ENCODE results near the gene GPR39. TPM values are rescaled to one million over a fixed set of nuclear protein-coding genes. Genes with fewer than 3 reads are reported as not detected.

GPR39 gene
- polyA plus RNA-seq, 1 donor from 2014 or later = not detected

GRCh38 chr2:132567682-132568081 lies 151.1 kb downstream of the GPR39 start:
- H3K4me1 Mint-ChIP-seq = no peaks in the 10 kb centered on the region
- peaks cover 7% of the 10 kb centered on the region for H3K27me3 Mint-ChIP-seq
- no peak overlapping the region for H3K27ac Mint-ChIP-seq
- H3K9me3 Mint-ChIP-seq = peaks cover 0 to 4% (median 0%) of the 10 kb centered on the region in 3 donors
- no peaks in the 10 kb centered on the region for H3K36me3 Mint-ChIP-seq
- H3K4me3 Mint-ChIP-seq = no peak overlapping the region

GRCh38 chr2:132568656-132569055 lies 152.1 kb downstream of the GPR39 start:
- Mint-ChIP-seq H3K36me3 (no peaks in the 10 kb centered on the region), H3K27ac (no peak overlapping the region), H3K27me3 (peaks cover 9% of the 10 kb centered on the region), H3K9me3 (peaks cover 0 to 4% (median 0%) of the 10 kb centered on the region in 3 donors), H3K4me1 (no peaks in the 10 kb centered on the region), H3K4me3 (no peak overlapping the region)

GRCh38 chr2:132573444-132574007 lies 156.9 kb downstream of the GPR39 start:
- Mint-ChIP-seq H3K9me3 (peaks cover 0 to 2% (median 0%) of the 10 kb centered on the region in 3 donors), H3K4me1 (no peaks in the 10 kb centered on the region), H3K27me3 (peaks cover 6% of the 10 kb centered on the region), H3K4me3 (no peak overlapping the region), H3K27ac (no peak overlapping the region), H3K36me3 (no peaks in the 10 kb centered on the region)

DNA sequence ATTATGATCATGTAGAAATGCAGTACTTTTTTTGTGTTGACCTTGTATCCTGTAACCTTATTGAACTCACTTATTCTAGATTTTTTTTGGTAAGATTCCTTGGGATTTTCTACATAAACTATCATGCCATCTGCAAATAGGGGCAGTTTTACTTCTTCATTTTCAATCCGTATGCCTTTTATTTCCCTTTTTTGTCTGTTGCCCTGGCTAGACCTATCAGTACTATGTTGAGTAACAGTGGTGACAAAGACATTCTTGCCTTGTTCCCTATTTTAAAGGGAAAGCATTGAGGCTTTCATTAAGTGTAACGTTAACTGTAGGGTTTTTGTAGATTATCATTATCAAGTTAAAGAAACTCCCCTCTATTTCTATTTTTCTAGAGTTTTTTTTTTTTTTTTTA lies 161.1 kb downstream of the GPR39 start:
- Mint-ChIP-seq H3K36me3 (no peaks in the 10 kb centered on the region), H3K4me1 (peaks cover 0 to 3% (median 0%) of the 10 kb centered on the region in 3 donors), H3K9me3 (no peaks in the 10 kb centered on the region), H3K27ac (no peak overlapping the region), H3K27me3 (peaks cover 1% of the 10 kb centered on the region), H3K4me3 (no peak overlapping the region)

- Mint-ChIP-seq H3K9me3 (no peaks in the 10 kb centered on the region), H3K27ac (no peak overlapping the region), H3K36me3 (no peaks in the 10 kb centered on the region), H3K4me3 (no peak overlapping the region), H3K4me1 (peaks cover 0 to 3% (median 0%) of the 10 kb centered on the region in 3 donors), H3K27me3 (peaks cover under 1% of the 10 kb centered on the region)
Measured at GRCh38 chr2:132581591-132581990, 165.0 kb downstream of the GPR39 start.

- H3K27me3 Mint-ChIP-seq = peaks cover 2% of the 10 kb centered on the region
- H3K9me3 Mint-ChIP-seq = peaks cover 0 to 2% (median 0%) of the 10 kb centered on the region in 3 donors
- no peaks in the 10 kb centered on the region for H3K36me3 Mint-ChIP-seq
- peaks cover 0 to 3% (median 0%) of the 10 kb centered on the region in 3 donors for H3K4me1 Mint-ChIP-seq
- H3K27ac Mint-ChIP-seq = no peak overlapping the region
- no peak overlapping the region for H3K4me3 Mint-ChIP-seq
Measured at GRCh38 chr2:132581991-132582738, 165.6 kb downstream of the GPR39 start.

DNA sequence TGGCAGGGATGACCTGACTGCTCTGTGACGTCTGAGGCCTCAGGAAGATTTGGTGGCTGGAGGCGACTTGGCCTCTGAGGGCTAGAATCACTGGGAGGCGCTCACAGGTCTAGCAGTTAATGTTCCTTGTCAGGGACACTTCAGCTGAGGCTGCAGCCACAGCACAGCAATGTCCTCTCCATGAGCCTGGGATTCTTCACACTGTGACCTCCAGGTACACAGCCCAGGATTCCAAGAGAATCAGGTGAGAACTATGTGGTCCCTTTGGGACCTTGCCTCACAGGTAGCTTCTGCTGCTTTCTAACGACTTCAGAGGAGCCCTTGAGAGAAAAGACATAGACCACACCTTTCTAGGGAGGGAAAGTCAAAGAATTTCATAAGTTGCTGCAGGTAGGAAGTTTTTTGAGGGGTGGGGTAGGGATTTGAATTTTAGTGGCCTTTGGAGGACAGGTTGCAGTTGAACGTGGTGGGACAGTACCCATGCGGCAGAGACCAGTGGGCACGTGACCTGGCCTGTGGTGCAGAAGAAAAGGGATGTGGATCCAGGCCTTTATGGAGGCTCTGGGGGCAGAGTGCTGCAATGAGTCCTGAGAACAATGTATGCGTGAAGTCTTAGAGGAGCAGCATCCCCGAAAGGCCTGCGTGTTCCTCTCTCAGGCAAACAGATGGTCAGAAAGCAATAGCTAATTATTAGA lies 167.2 kb downstream of the GPR39 start:
- peaks cover 0 to 2% (median 0%) of the 10 kb centered on the region in 3 donors for H3K9me3 Mint-ChIP-seq
- peaks cover 0 to 3% (median 0%) of the 10 kb centered on the region in 3 donors for H3K4me1 Mint-ChIP-seq
- H3K27me3 Mint-ChIP-seq = peaks cover 4% of the 10 kb centered on the region
- no peak overlapping the region for H3K27ac Mint-ChIP-seq
- H3K4me3 Mint-ChIP-seq = no peak overlapping the region
- H3K36me3 Mint-ChIP-seq = no peaks in the 10 kb centered on the region

GRCh38 chr2:132584976-132585817 lies 168.6 kb downstream of the GPR39 start:
- peaks cover 4% of the 10 kb centered on the region for H3K27me3 Mint-ChIP-seq
- H3K4me1 Mint-ChIP-seq = peaks cover 0 to 3% (median 0%) of the 10 kb centered on the region in 3 donors
- no peaks in the 10 kb centered on the region for H3K36me3 Mint-ChIP-seq
- H3K9me3 Mint-ChIP-seq = peaks cover 0 to 2% (median 0%) of the 10 kb centered on the region in 3 donors
- H3K4me3 Mint-ChIP-seq = no peak overlapping the region
- no peak overlapping the region for H3K27ac Mint-ChIP-seq

GRCh38 chr2:132586101-132586511 lies 169.5 kb downstream of the GPR39 start:
- Mint-ChIP-seq H3K4me1 (peaks cover 0 to 3% (median 0%) of the 10 kb centered on the region in 3 donors), H3K27ac (no peak overlapping the region), H3K4me3 (no peak overlapping the region), H3K27me3 (peaks cover 4% of the 10 kb centered on the region), H3K36me3 (no peaks in the 10 kb centered on the region), H3K9me3 (peaks cover 0 to 2% (median 0%) of the 10 kb centered on the region in 3 donors)

DNA sequence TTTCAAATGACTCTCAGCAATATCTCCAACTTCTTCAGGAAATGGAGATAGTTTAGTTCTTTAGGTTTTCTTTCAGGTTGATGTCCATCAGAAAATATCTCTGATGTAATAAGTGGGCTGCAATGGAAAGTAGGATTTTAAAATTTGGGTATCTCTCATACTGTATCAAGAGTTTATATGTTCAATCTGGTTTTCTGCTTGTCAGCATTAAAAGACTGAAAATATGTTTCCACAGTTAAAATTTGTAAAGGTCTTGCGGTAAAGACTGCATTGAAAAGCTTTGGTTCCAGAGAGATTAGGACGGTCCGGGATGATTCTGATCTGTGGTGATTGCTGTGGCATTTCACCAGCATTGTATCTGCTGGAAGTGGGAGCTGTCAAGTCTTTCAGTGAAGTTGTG lies 170.2 kb downstream of the GPR39 start:
- Mint-ChIP-seq H3K4me3 (no peak overlapping the region), H3K36me3 (no peaks in the 10 kb centered on the region), H3K27me3 (peaks cover 4% of the 10 kb centered on the region), H3K9me3 (peaks cover 0 to 2% (median 0%) of the 10 kb centered on the region in 3 donors), H3K4me1 (peaks cover 0 to 2% (median 0%) of the 10 kb centered on the region in 3 donors), H3K27ac (no peak overlapping the region)

GRCh38 chr2:132588576-132588975 lies 172.0 kb downstream of the GPR39 start:
- Mint-ChIP-seq H3K27me3 (peaks cover 4% of the 10 kb centered on the region), H3K27ac (no peak overlapping the region), H3K36me3 (no peaks in the 10 kb centered on the region), H3K9me3 (peaks cover 0 to 6% (median 2%) of the 10 kb centered on the region in 3 donors), H3K4me3 (no peak overlapping the region), H3K4me1 (no peaks in the 10 kb centered on the region)

- no peak overlapping the region for H3K27ac Mint-ChIP-seq
- peaks cover 4% of the 10 kb centered on the region for H3K27me3 Mint-ChIP-seq
- H3K9me3 Mint-ChIP-seq = peaks cover 0 to 6% (median 2%) of the 10 kb centered on the region in 3 donors
- no peaks in the 10 kb centered on the region for H3K36me3 Mint-ChIP-seq
- no peaks in the 10 kb centered on the region for H3K4me1 Mint-ChIP-seq
- no peak overlapping the region for H3K4me3 Mint-ChIP-seq
Measured at GRCh38 chr2:132589111-132589830, 172.7 kb downstream of the GPR39 start.

- H3K4me1 Mint-ChIP-seq = no peaks in the 10 kb centered on the region
- H3K4me3 Mint-ChIP-seq = no peak overlapping the region
- H3K27me3 Mint-ChIP-seq = peaks cover 7% of the 10 kb centered on the region
- peaks cover 0 to 6% (median 2%) of the 10 kb centered on the region in 3 donors for H3K9me3 Mint-ChIP-seq
- peak overlapping the region in 1 of 3 donors; percentile 24 for H3K27ac Mint-ChIP-seq
- H3K36me3 Mint-ChIP-seq = no peaks in the 10 kb centered on the region
Measured at GRCh38 chr2:132589966-132590365, 173.4 kb downstream of the GPR39 start.

DNA sequence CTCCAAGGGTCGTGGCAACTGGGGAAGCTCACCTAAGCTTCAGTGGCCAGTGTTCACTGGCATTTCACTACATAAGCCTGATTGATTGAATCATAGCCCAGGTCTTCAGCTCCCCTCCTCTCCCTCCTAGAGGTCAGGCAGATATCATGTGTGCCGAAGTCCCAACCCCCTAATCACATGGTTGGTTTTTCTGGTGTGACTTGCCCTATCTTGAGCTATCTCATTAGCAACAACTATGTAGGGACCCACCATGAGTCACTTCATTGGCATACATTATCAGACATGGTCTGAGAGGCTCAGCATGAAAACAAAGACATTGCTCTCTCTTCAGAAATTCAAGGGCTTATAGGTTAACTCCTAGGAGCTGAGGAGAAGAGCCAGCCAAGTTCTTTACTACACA lies 176.6 kb downstream of the GPR39 start:
- no peak overlapping the region for H3K27ac Mint-ChIP-seq
- peaks cover 7% of the 10 kb centered on the region for H3K27me3 Mint-ChIP-seq
- H3K4me1 Mint-ChIP-seq = no peaks in the 10 kb centered on the region
- H3K9me3 Mint-ChIP-seq = peaks cover 0 to 6% (median 0%) of the 10 kb centered on the region in 3 donors
- no peaks in the 10 kb centered on the region for H3K36me3 Mint-ChIP-seq
- H3K4me3 Mint-ChIP-seq = no peak overlapping the region

Data from IgD-negative memory B cell (primary cell).